Suppressor macrophage treated with lipopolysaccharide for 1 hour (primary cell): ENCODE measurements around the gene ARHGAP36.
A peak's percentile ranks its signal among the peaks of the same experiment; 100 is the strongest.

Experiments used
- DNase-seq, 3 donors: peaks; one replicate each; pipeline ENCODE4 v3.0.0-alpha.2; 2020 to 2022

The ARHGAP36 gene

GRCh38 chrX:131058136-131058868 lies at the start of gene ARHGAP36:
ARHGAP36 (plus strand) TSS chrX:131058346; CDS start chrX:131081666, 23,320 bp downstream.
- DNase-seq: peak in 1 of 3 donors; percentile 9

- no peak for DNase-seq
Measured at GRCh38 chrX:131010186-131010585, 48.0 kb upstream of the ARHGAP36 start.

- no peak for DNase-seq
Measured at GRCh38 chrX:131025336-131025735, 32.8 kb upstream of the ARHGAP36 start.

- DNase-seq: no peak
Measured at GRCh38 chrX:131032354-131033230, 25.6 kb upstream of the ARHGAP36 start.

- no peak for DNase-seq
Measured at GRCh38 chrX:131034063-131034462, 24.1 kb upstream of the ARHGAP36 start.

- DNase-seq: no peak
Measured at GRCh38 chrX:131040781-131041180, 17.4 kb upstream of the ARHGAP36 start.

- no peak for DNase-seq
Measured at GRCh38 chrX:131041667-131042066, 16.5 kb upstream of the ARHGAP36 start.

- DNase-seq: no peak
Measured at GRCh38 chrX:131045726-131046125, 12.4 kb upstream of the ARHGAP36 start.

GRCh38 chrX:131046596-131046995 lies 11.6 kb upstream of the ARHGAP36 start:
- no peak for DNase-seq

GRCh38 chrX:131047180-131047579 lies 11.0 kb upstream of the ARHGAP36 start:
- DNase-seq: no peak

- no peak for DNase-seq
Measured at GRCh38 chrX:131053076-131053475, 5.1 kb upstream of the ARHGAP36 start.

GRCh38 chrX:131054906-131055305 lies 3.2 kb upstream of the ARHGAP36 start:
- no peak for DNase-seq

GRCh38 chrX:131057706-131058105 lies 440 bp upstream of the ARHGAP36 start:
- DNase-seq: no peak

- no peak for DNase-seq
Measured at GRCh38 chrX:131059246-131059645, 1.1 kb downstream of the ARHGAP36 start.

- no peak for DNase-seq
Measured at GRCh38 chrX:131060147-131060546, 2.0 kb downstream of the ARHGAP36 start.

GRCh38 chrX:131061306-131061705 lies 3.2 kb downstream of the ARHGAP36 start:
- no peak for DNase-seq

GRCh38 chrX:131063613-131064012 lies 5.5 kb downstream of the ARHGAP36 start:
- DNase-seq: no peak

- no peak for DNase-seq
Measured at GRCh38 chrX:131066237-131066636, 8.1 kb downstream of the ARHGAP36 start.

GRCh38 chrX:131067216-131067615 lies 9.1 kb downstream of the ARHGAP36 start:
- no peak for DNase-seq

GRCh38 chrX:131067846-131068745 lies 9.9 kb downstream of the ARHGAP36 start:
- DNase-seq: no peak

GRCh38 chrX:131068945-131069719 lies 11.0 kb downstream of the ARHGAP36 start:
- peak in 1 of 3 donors; percentile 24 for DNase-seq
